B cell (primary cell): ENCODE data around the gene STX18.

Experiments used
- EZH2 ChIP-seq: IDR thresholded peaks from 2 replicates; pipeline ENCODE4 v1.6.1; 2012; ENCODE audit warnings: borderline replicate concordance, low read depth, mild to moderate bottlenecking, moderate library complexity, low read length; ENCODE audit not compliant: insufficient read depth, poor library complexity, severe bottlenecking
- TF ChIP-seq, protein P1 (sequence below): fragments of 200-600 bp; IDR thresholded peaks from one replicate; pipeline ENCODE4 v1.8.0; 2022; ENCODE audit warnings: antibody characterized with exemption, mild to moderate bottlenecking

DNA sequence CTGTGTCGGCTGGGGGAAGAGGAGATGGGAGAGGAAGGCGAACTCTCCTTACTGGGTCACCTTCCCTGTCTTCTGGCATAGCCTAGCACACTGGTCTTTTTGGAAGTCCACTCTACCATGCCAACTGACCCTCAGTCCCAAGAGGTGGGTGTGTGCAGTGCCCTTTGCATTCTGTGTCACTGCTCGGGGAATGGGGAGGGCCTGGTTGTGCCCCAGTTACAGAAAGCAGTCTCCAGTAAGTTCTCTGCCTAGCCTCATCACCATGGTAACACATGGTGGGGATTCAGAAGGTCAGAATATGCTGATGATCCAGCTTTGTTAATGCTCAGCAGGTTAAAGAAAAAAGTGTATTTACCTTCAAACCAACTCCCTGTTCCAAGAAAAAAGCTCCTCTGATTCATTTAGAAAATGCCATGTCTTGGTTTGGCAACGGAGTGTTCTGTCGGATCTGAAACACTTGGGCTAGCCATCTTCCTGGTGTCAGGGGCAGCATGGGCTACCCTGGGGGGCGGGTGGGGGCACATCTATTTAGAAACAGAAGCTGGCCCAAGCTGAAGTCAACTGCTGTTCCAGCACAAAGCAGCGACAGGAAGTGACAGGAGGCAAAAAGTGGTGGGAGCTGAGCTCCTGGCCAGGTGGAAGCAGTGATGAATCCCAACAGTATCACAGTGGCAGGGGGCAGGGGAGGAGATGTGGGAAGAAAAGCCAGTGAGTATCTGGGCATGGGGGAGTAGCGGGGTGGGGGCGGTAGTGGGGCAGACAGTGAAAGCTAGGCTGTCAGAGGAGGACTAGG, 117.9 kb downstream of the STX18 start:
- TF ChIP-seq, protein P1, sequence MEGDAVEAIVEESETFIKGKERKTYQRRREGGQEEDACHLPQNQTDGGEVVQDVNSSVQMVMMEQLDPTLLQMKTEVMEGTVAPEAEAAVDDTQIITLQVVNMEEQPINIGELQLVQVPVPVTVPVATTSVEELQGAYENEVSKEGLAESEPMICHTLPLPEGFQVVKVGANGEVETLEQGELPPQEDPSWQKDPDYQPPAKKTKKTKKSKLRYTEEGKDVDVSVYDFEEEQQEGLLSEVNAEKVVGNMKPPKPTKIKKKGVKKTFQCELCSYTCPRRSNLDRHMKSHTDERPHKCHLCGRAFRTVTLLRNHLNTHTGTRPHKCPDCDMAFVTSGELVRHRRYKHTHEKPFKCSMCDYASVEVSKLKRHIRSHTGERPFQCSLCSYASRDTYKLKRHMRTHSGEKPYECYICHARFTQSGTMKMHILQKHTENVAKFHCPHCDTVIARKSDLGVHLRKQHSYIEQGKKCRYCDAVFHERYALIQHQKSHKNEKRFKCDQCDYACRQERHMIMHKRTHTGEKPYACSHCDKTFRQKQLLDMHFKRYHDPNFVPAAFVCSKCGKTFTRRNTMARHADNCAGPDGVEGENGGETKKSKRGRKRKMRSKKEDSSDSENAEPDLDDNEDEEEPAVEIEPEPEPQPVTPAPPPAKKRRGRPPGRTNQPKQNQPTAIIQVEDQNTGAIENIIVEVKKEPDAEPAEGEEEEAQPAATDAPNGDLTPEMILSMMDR, result no peak
- TF ChIP-seq EZH2, result no peak
